GM21619 (cell line): ENCODE measurements around the gene CDT1.
"Not testable (repeated sequence)": the region's sequence is repeated elsewhere in the genome, so short reads cannot be mapped to it uniquely, and the experiment has no call there.

Experiments used
- ATAC-seq: cut with Tn5 transposase; IDR thresholded peaks from one replicate; pipeline ENCODE4 v1.9.1; 2021; ENCODE audit not compliant: unreplicated experiment

CDT1 gene

GRCh38 chr16:88815901-88816589 lies 12.5 kb downstream of the CDT1 start:
- no peak for ATAC-seq

- no peak for ATAC-seq
Observed at GRCh38 chr16:88816736-88817535, 13.3 kb downstream of the CDT1 start.

- ATAC-seq, result no peak
Observed at GRCh38 chr16:88817785-88818574, 14.4 kb downstream of the CDT1 start.

- no peak for ATAC-seq
Observed at GRCh38 chr16:88818575-88818874, 14.9 kb downstream of the CDT1 start.

GRCh38 chr16:88819126-88819525 lies 15.5 kb downstream of the CDT1 start:
- ATAC-seq, result no peak

- no peak for ATAC-seq
Observed at GRCh38 chr16:88820385-88821025, 16.9 kb downstream of the CDT1 start.

GRCh38 chr16:88821168-88821850 lies 17.7 kb downstream of the CDT1 start:
- ATAC-seq, result no peak

GRCh38 chr16:88822281-88823040 lies 18.9 kb downstream of the CDT1 start:
- no peak for ATAC-seq

- not testable (repeated sequence) for ATAC-seq
Observed at GRCh38 chr16:88823646-88824045, 20.1 kb downstream of the CDT1 start.

GRCh38 chr16:88824256-88825077 lies 20.9 kb downstream of the CDT1 start:
- no peak for ATAC-seq

- no peak for ATAC-seq
Observed at GRCh38 chr16:88825146-88825545, 21.6 kb downstream of the CDT1 start.

GRCh38 chr16:88826070-88826840 lies 22.7 kb downstream of the CDT1 start:
- no peak for ATAC-seq

GRCh38 chr16:88827727-88828126 lies 24.1 kb downstream of the CDT1 start:
- no peak for ATAC-seq

GRCh38 chr16:88828711-88829110 lies 25.1 kb downstream of the CDT1 start:
- ATAC-seq, result no peak

- no peak for ATAC-seq
Observed at GRCh38 chr16:88830258-88830657, 26.7 kb downstream of the CDT1 start.

GRCh38 chr16:88830783-88831182 lies 27.2 kb downstream of the CDT1 start:
- ATAC-seq, result no peak

GRCh38 chr16:88831838-88832237 lies 28.2 kb downstream of the CDT1 start:
- ATAC-seq, result no peak

GRCh38 chr16:88833086-88833485 lies 29.5 kb downstream of the CDT1 start:
- ATAC-seq, result no peak
